SK-N-SH treated with all-trans-retinoic acid at 6 μM for 48 hours (cell line): ENCODE data around the gene DDX24.

Source experiments
- BACH2 ChIP-seq: fragments of 250-450 bp; sonication (Bioruptor Pico); IDR thresholded peaks from 2 replicates; pipeline ENCODE4 v1.9.0; 2021; ENCODE audit warnings: mild to moderate bottlenecking, borderline replicate concordance
- OSR1 ChIP-seq: fragments of 250-450 bp; sonication (Bioruptor Pico); IDR thresholded peaks from 2 replicates; pipeline ENCODE4 v1.8.0; 2022; ENCODE audit warnings: moderate library complexity, mild to moderate bottlenecking, inconsistent platforms
- TCF4 ChIP-seq: fragments of 250-450 bp; sonication (Bioruptor Pico); IDR thresholded peaks from 2 replicates; pipeline ENCODE4 v1.8.0; 2021; ENCODE audit warnings: mild to moderate bottlenecking, moderate library complexity, borderline replicate concordance
- ZC3H10 ChIP-seq: fragments of 250-450 bp; sonication (Bioruptor Pico); IDR thresholded peaks from 2 replicates; pipeline ENCODE4 v1.5.1; 2021; ENCODE audit warnings: mild to moderate bottlenecking, moderate library complexity
- ZFP30 ChIP-seq: fragments of 450-650 bp; formaldehyde crosslinking; IDR thresholded peaks from 2 replicates; pipeline ENCODE4 v1.5.0; 2022; ENCODE audit warnings: mild to moderate bottlenecking, moderate library complexity
- ZNF565 ChIP-seq: fragments of 450-650 bp; formaldehyde crosslinking; conservative IDR thresholded peaks from 2 replicates; pipeline ENCODE4 v1.5.0; 2020; ENCODE audit warnings: low read depth, mild to moderate bottlenecking, moderate library complexity
- TF ChIP-seq, protein P1 (sequence below): fragments of 250-450 bp; sonication (Bioruptor Pico); IDR thresholded peaks from 2 replicates; pipeline ENCODE4 v1.5.1; 2021; ENCODE audit warnings: mild to moderate bottlenecking, moderate library complexity
- TF ChIP-seq, protein P2 (sequence below): fragments of 250-450 bp; sonication (Bioruptor Pico); IDR thresholded peaks from 2 replicates; pipeline ENCODE4 v1.8.0; 2020; ENCODE audit warnings: mild to moderate bottlenecking, moderate library complexity, borderline replicate concordance
- TF ChIP-seq, protein P3 (sequence below): fragments of 250-450 bp; sonication (Bioruptor Pico); IDR thresholded peaks from 2 replicates; pipeline ENCODE4 v1.5.1; 2020; ENCODE audit warnings: low read depth, mild to moderate bottlenecking, moderate library complexity

DNA sequence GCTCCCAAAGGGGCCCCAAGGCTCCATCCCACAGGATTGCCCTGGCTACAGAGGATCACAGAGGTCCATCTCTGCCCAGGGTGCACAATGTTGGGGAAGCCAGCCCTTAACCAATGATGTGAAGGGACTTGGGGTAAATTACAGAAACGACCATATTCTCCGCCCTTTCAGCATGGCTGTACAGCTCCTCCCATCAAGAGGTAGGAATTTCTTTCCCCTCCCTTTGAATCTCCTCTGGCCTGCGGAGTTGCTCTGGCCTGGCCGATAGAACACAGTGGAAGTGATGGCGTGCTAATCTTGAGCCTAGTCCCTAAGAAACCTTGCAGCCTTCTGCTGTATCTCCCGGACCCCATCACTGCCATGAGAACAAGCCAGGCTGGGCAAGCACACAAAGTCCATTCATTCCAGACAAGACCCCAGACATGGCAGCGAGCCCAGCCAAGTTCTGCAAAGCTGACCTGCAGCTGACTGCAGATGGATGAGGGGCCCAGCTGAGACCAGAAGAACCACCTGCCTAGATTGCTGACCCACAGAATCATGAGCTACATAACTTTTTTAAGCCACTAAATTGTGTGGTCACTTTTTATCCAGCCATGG, 22.6 kb upstream of the DDX24 start:
- TF ChIP-seq ZFP30 (no peak), OSR1 (CRISPR knock-in tag) (no peak), ZNF565 (CRISPR knock-in tag) (no peak), TCF4 (CRISPR knock-in tag) (no peak), BACH2 (CRISPR knock-in tag) (no peak), ZC3H10 (no peak)
- TF ChIP-seq, protein P1, sequence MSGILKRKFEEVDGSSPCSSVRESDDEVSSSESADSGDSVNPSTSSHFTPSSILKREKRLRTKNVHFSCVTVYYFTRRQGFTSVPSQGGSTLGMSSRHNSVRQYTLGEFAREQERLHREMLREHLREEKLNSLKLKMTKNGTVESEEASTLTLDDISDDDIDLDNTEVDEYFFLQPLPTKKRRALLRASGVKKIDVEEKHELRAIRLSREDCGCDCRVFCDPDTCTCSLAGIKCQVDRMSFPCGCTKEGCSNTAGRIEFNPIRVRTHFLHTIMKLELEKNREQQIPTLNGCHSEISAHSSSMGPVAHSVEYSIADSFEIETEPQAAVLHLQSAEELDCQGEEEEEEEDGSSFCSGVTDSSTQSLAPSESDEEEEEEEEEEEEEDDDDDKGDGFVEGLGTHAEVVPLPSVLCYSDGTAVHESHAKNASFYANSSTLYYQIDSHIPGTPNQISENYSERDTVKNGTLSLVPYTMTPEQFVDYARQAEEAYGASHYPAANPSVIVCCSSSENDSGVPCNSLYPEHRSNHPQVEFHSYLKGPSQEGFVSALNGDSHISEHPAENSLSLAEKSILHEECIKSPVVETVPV: no peak
- TF ChIP-seq, protein P2, sequence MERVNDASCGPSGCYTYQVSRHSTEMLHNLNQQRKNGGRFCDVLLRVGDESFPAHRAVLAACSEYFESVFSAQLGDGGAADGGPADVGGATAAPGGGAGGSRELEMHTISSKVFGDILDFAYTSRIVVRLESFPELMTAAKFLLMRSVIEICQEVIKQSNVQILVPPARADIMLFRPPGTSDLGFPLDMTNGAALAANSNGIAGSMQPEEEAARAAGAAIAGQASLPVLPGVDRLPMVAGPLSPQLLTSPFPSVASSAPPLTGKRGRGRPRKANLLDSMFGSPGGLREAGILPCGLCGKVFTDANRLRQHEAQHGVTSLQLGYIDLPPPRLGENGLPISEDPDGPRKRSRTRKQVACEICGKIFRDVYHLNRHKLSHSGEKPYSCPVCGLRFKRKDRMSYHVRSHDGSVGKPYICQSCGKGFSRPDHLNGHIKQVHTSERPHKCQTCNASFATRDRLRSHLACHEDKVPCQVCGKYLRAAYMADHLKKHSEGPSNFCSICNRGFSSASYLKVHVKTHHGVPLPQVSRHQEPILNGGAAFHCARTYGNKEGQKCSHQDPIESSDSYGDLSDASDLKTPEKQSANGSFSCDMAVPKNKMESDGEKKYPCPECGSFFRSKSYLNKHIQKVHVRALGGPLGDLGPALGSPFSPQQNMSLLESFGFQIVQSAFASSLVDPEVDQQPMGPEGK: no peak
- TF ChIP-seq, protein P3, sequence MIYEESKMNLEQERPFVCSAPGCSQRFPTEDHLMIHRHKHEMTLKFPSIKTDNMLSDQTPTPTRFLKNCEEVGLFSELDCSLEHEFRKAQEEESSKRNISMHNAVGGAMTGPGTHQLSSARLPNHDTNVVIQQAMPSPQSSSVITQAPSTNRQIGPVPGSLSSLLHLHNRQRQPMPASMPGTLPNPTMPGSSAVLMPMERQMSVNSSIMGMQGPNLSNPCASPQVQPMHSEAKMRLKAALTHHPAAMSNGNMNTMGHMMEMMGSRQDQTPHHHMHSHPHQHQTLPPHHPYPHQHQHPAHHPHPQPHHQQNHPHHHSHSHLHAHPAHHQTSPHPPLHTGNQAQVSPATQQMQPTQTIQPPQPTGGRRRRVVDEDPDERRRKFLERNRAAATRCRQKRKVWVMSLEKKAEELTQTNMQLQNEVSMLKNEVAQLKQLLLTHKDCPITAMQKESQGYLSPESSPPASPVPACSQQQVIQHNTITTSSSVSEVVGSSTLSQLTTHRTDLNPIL (CRISPR knock-in tag): no peak
